MM.1S (cell line): ENCODE measurements around the gene KIF9.

ENCODE experiments used
- CTCF ChIP-seq: fragments of 300-600 bp; sonication (generic); IDR thresholded peaks from 2 replicates; pipeline ENCODE4 v1.5.1; 2016; ENCODE audit warnings: antibody characterized with exemption, low read length, mixed read lengths
- EZH2 ChIP-seq: fragments of 300-600 bp; sonication (generic); optimal IDR thresholded peaks from 2 replicates; pipeline ENCODE3; 2017; ENCODE audit warnings: low read depth, mild to moderate bottlenecking, antibody characterized with exemption, low read length, mixed read lengths
- EZH2phosphoT487 ChIP-seq: fragments of 300-600 bp; sonication (generic); IDR thresholded peaks from 2 replicates; pipeline ENCODE4 v1.6.1; 2018; ENCODE audit warnings: antibody characterized with exemption, low read length

- TF ChIP-seq CTCF: no peak
- no peak for TF ChIP-seq EZH2phosphoT487
- TF ChIP-seq EZH2: no peak
These were observed 30.9 kb upstream of the KIF9 start for GRCh38 chr3:47313341-47314055.
